ENCODE results near the gene FOXD2. TPM values are rescaled to one million over a fixed set of nuclear protein-coding genes. Genes with fewer than 3 reads are reported as not detected.

Gene FOXD2
- total and polyA plus RNA-seq, 2 of the 4 experiments (the other 2 are of a cell fraction) = under 0.01 to 0.03 TPM

DNA sequence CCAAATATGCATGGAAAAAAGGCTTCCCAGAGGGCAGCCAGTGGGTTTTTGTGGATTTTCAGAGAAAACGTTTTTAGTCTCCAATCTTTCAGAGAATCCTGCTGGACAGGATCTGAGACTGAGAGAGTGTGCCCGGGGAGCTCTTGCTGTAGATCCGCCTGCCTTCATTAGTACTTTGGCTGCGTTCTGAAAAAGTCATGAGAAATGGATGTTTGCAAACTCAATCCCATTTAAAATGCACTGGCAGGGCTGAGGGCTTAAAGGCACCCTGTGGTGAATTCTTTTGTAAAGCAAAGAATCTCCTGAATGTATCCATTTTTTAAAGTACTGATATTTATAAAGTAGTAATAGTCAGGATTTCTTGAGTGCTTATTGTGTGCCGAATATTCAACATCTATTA lies 22.2 kb downstream of the FOXD2 start:
- no peaks in the 10 kb centered on the region for H3K36me3 ChIP-seq (ENCODE audit: control insufficient read depth, insufficient read depth, low read length)
- no peak overlapping the region for H2BK120ac ChIP-seq (ENCODE audit: low read depth, low read length)
- ChIA-PET CTCF (no interaction called here), POLR2A (ENCODE audit: unreplicated experiment) (no interaction called here)
- no peaks in the 10 kb centered on the region for H3K4me1 ChIP-seq (ENCODE audit: control insufficient read depth, insufficient read depth, low read length)
- no peak overlapping the region for H2BK20ac ChIP-seq (ENCODE audit: low read depth, low read length)
- H3K14ac ChIP-seq (replicated peaks; ENCODE audit: low read depth, low read length) = no peak overlapping the region
- H2AK5ac ChIP-seq (ENCODE audit: low read depth, low read length) = no peak overlapping the region
- no peaks in the 10 kb centered on the region for H3K9me3 ChIP-seq (ENCODE audit: control insufficient read depth, insufficient read depth, low read length)
- no peak overlapping the region for H4K5ac ChIP-seq (ENCODE audit: low read depth, low read length)
- H2BK5ac ChIP-seq (ENCODE audit: low read depth, low read length, poor library complexity, severe bottlenecking) = no peak overlapping the region
- ATAC-seq (ENCODE audit: low read depth) (no peak), DNase-seq (no peak)
- no peak overlapping the region for H3K56ac ChIP-seq (ENCODE audit: extremely low read depth, insufficient read depth, low read length)
- no peak overlapping the region for H3K4me2 ChIP-seq (ENCODE audit: low read depth, low read length)
- H3K79me1 ChIP-seq (ENCODE audit: low read depth in 1 of 2, low read length in 2 of 2) = no peaks in the 10 kb centered on the region
- no peak overlapping the region for H4K8ac ChIP-seq (ENCODE audit: low read depth in 2 of 2, low read length in 2 of 2)
- in situ Hi-C loops (cut with MboI; ENCODE audit: low sequenced_read_pairs) (no loop called here), intact Hi-C loops (cut with micrococcal nuclease) (no loop called here), dilution Hi-C loops (cut with HindIII; ENCODE audit: low sequenced_read_pairs, unreplicated experiment) (no loop called here)
- no peak overlapping the region for H2BK15ac ChIP-seq (ENCODE audit: low read depth, low read length)
- no peak overlapping the region for H2AK9ac ChIP-seq (replicated peaks; ENCODE audit: low read depth, low read length, poor library complexity)
- no peak overlapping the region for H3K27ac ChIP-seq (ENCODE audit: insufficient read depth, low read length)
- WGBS, 2 experiments (ENCODE audit: extremely low coverage in 2 of 2, insufficient read length in 1 of 2) = 10% methylated on average over 2 of the region's 5 CpGs; no CpG with 5 or more reads in 1 of the 2 experiments
- H3K9me1 ChIP-seq (ENCODE audit: insufficient read depth, low read length) = no peaks in the 10 kb centered on the region
- no peak overlapping the region for H4K91ac ChIP-seq (ENCODE audit: insufficient read depth, low read depth, low read length)
- H3K4me3 ChIP-seq (ENCODE audit: insufficient read depth, low read depth, low read length) = no peak overlapping the region
- BruUV-seq (replicated peaks) = no TSS peak
- H3K4ac ChIP-seq (ENCODE audit: low read depth, low read length) = no peak overlapping the region
- no peaks in the 10 kb centered on the region; the same call in 1 of the 2 replicates for H4K20me1 ChIP-seq (ENCODE audit: insufficient read depth, low read length)
- H3K23ac ChIP-seq (ENCODE audit: low read depth, low read length) = no peak overlapping the region
- H3K9ac ChIP-seq (ENCODE audit: low read depth, low read length) = no peak overlapping the region
- peaks cover 15% of the 10 kb centered on the region for H3K27me3 ChIP-seq (ENCODE audit: control insufficient read depth, insufficient read depth, low read length)
- H2AFZ ChIP-seq (replicated peaks; ENCODE audit: low read length, poor library complexity) = no peak overlapping the region
- H3K18ac ChIP-seq (ENCODE audit: low read depth, low read length) = no peak overlapping the region
- no peak for TF ChIP-seq SMC3 (IDR thresholded peaks at IDR 0.05; ENCODE audit: low read depth, low read length)
- TF ChIP-seq MAFK (IDR thresholded peaks at IDR 0.05; ENCODE audit: low read depth, low read length) = no peak
- no peak for TF ChIP-seq POLR2A (IDR thresholded peaks at IDR 0.05; ENCODE audit: low read depth, low read length)
- TF ChIP-seq, protein P1, sequence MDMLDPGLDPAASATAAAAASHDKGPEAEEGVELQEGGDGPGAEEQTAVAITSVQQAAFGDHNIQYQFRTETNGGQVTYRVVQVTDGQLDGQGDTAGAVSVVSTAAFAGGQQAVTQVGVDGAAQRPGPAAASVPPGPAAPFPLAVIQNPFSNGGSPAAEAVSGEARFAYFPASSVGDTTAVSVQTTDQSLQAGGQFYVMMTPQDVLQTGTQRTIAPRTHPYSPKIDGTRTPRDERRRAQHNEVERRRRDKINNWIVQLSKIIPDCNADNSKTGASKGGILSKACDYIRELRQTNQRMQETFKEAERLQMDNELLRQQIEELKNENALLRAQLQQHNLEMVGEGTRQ (IDR thresholded peaks at IDR 0.05; ENCODE audit: low read depth, low read length) = no peak
- no peak for TF ChIP-seq FOS (IDR thresholded peaks at IDR 0.05; ENCODE audit: low read depth, low read length)
- TF ChIP-seq CHD1 (IDR thresholded peaks at IDR 0.05; ENCODE audit: low read depth, low read length) = no peak
- TF ChIP-seq NFE2L2 (IDR thresholded peaks at IDR 0.05; ENCODE audit: low read depth, low read length) = no peak
- TF ChIP-seq MAZ (IDR thresholded peaks at IDR 0.05; ENCODE audit: borderline replicate concordance, low read depth, low read length) = no peak
- TF ChIP-seq MXI1 (IDR thresholded peaks at IDR 0.05; ENCODE audit: borderline replicate concordance, low read depth, low read length) = no peak
- TF ChIP-seq RFX5 (IDR thresholded peaks at IDR 0.05; ENCODE audit: low read depth, low read length) = no peak
- TF ChIP-seq RCOR1 (IDR thresholded peaks at IDR 0.05; ENCODE audit: insufficient replicate concordance, low read length) = no peak
- TF ChIP-seq, protein P2, sequence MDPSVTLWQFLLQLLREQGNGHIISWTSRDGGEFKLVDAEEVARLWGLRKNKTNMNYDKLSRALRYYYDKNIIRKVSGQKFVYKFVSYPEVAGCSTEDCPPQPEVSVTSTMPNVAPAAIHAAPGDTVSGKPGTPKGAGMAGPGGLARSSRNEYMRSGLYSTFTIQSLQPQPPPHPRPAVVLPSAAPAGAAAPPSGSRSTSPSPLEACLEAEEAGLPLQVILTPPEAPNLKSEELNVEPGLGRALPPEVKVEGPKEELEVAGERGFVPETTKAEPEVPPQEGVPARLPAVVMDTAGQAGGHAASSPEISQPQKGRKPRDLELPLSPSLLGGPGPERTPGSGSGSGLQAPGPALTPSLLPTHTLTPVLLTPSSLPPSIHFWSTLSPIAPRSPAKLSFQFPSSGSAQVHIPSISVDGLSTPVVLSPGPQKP (IDR thresholded peaks at IDR 0.05; ENCODE audit: borderline replicate concordance, low read depth, low read length) = no peak
- no peak for TF ChIP-seq RAD21 (IDR thresholded peaks at IDR 0.05; ENCODE audit: low read length)
- TF ChIP-seq, protein P3, sequence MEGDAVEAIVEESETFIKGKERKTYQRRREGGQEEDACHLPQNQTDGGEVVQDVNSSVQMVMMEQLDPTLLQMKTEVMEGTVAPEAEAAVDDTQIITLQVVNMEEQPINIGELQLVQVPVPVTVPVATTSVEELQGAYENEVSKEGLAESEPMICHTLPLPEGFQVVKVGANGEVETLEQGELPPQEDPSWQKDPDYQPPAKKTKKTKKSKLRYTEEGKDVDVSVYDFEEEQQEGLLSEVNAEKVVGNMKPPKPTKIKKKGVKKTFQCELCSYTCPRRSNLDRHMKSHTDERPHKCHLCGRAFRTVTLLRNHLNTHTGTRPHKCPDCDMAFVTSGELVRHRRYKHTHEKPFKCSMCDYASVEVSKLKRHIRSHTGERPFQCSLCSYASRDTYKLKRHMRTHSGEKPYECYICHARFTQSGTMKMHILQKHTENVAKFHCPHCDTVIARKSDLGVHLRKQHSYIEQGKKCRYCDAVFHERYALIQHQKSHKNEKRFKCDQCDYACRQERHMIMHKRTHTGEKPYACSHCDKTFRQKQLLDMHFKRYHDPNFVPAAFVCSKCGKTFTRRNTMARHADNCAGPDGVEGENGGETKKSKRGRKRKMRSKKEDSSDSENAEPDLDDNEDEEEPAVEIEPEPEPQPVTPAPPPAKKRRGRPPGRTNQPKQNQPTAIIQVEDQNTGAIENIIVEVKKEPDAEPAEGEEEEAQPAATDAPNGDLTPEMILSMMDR (conservative IDR thresholded peaks at IDR 0.05; ENCODE audit: low read depth, low read length) = no peak
- TF ChIP-seq CEBPB (IDR thresholded peaks at IDR 0.05; ENCODE audit: low read depth, low read length) = no peak

Measured in IMR-90 (cell line).